Body of pancreas (tissue), 4 donors: ENCODE measurements around the gene TMC3. TPM values are rescaled to one million over a fixed set of nuclear protein-coding genes. Genes with fewer than 3 reads are reported as not detected.

ENCODE experiments used
- ATAC-seq: fragments of 150-250 bp; one replicate; pipeline ENCODE4 v1.9.1; 2016
- DNase-seq, 4 donors: peaks; one replicate each; pipeline ENCODE4 v3.0.0-alpha.2; 2019
- H3K27ac ChIP-seq, 4 donors: fragments of 200-600 bp; sonication (generic); 1 replicate in 3 of 4; 2 replicates in 1 of 4; pipeline versions ENCODE4 v1.5.1 to v1.6.1; 2016 to 2019; ENCODE audit warnings: mild to moderate bottlenecking in 1 of 4, mixed read lengths in 1 of 4, moderate library complexity in 1 of 4
- H3K27me3 ChIP-seq, 2 donors: fragments of 200-600 bp; sonication (generic); one replicate each; pipeline ENCODE4 v1.6.0; 2016; ENCODE audit warnings: mild to moderate bottlenecking in 1 of 2
- H3K36me3 ChIP-seq, 2 donors: fragments of 200-600 bp; sonication (generic); replicated peaks in 1 of 2; 2 replicates each; pipeline ENCODE4 v1.5.1; 2016; ENCODE audit warnings: low read depth in 2 of 2; ENCODE audit not compliant: insufficient read depth in 1 of 2
- H3K4me1 ChIP-seq: fragments of 200-600 bp; sonication (generic); one replicate; pipeline ENCODE4 v1.6.0; 2016
- H3K4me3 ChIP-seq, 2 donors: fragments of 200-600 bp; sonication (generic); 1 replicate in 1 of 2; 2 replicates in 1 of 2; pipeline ENCODE4 v1.5.1; 2016 to 2019
- H3K9me3 ChIP-seq, 3 donors: fragments of 200-600 bp; sonication (generic); 1 replicate in 2 of 3; 2 replicates in 1 of 3; pipeline ENCODE4 v1.5.1; 2016
- POLR2A ChIP-seq, 3 donors: fragments of 450-650 bp; IDR thresholded peaks; one replicate each; pipeline ENCODE4 v1.6.1; 2016; ENCODE audit warnings: antibody characterized with exemption in 3 of 3, mild to moderate bottlenecking in 2 of 3
- WGBS, 2 donors: methylation state at CpG; one replicate each; pipeline ENCODE4 v1.1.5; 2017; 5-methylcytosine and 5-hydroxymethylcytosine counted together
- intact Hi-C: fragments of 100-400 bp; cut with DNase I; formaldehyde crosslinking; loops from one replicate; pipeline ENCODE4 v1.15.1; 2023
- total RNA-seq, 2 donors: library from RNA; depleted of rRNA; stranded (reverse); fragments of >200 nt; gene quantifications; one replicate each; pipeline ENCODE4 v1.1.0, GENCODE V29; 2016
- TF ChIP-seq, protein P1 (sequence below), 7 experiments: fragments of 450-650 bp in 4 of 7; fragments of 200-600 bp in 3 of 7; sonication (generic) in 3 of 7; IDR thresholded peaks; one replicate each; pipeline ENCODE4 v1.5.1; 2016 to 2019; ENCODE audit warnings: antibody characterized with exemption in 7 of 7

The TMC3 gene
- total RNA-seq, 2 donors from 2014 or later: 0.33 TPM; not detected in 1

DNA sequence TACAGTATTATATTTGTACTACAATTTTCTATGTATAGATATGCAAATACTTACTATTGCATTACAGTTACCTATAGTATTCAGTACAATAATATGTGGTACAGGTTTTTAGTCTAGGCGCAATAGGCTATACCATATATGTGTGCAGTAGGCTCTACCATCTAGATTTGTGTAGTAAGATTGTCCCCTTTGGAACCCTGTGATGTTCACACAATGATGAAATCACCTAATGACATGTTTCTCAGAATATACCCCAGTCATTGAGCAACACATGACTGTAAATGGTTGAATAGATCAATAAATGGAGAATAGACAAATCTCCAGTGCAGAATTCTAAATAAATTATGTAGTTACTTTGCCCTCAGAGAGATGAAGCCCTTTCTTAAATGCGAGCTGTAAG is 17.6 kb upstream of the TMC3 start:
- TF ChIP-seq, protein P1, sequence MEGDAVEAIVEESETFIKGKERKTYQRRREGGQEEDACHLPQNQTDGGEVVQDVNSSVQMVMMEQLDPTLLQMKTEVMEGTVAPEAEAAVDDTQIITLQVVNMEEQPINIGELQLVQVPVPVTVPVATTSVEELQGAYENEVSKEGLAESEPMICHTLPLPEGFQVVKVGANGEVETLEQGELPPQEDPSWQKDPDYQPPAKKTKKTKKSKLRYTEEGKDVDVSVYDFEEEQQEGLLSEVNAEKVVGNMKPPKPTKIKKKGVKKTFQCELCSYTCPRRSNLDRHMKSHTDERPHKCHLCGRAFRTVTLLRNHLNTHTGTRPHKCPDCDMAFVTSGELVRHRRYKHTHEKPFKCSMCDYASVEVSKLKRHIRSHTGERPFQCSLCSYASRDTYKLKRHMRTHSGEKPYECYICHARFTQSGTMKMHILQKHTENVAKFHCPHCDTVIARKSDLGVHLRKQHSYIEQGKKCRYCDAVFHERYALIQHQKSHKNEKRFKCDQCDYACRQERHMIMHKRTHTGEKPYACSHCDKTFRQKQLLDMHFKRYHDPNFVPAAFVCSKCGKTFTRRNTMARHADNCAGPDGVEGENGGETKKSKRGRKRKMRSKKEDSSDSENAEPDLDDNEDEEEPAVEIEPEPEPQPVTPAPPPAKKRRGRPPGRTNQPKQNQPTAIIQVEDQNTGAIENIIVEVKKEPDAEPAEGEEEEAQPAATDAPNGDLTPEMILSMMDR (IDR thresholded peaks at IDR 0.05): no peak
- TF ChIP-seq POLR2A (IDR thresholded peaks at IDR 0.05): no peak
- no peaks in the 10 kb centered on the region for H3K27me3 ChIP-seq
- DNase-seq (no peak), ATAC-seq (no peak)
- no peak overlapping the region for H3K27ac ChIP-seq
- whole genome bisulfite sequencing, 2 donors: 100% methylated on average over 2 of the region's 2 CpGs
- H3K4me3 ChIP-seq: no peak overlapping the region
- H3K4me1 ChIP-seq: peaks cover 10% of the 10 kb centered on the region
- intact Hi-C loops: no loop called here
- no peaks in the 10 kb centered on the region for H3K9me3 ChIP-seq
- no peaks in the 10 kb centered on the region for H3K36me3 ChIP-seq

DNA sequence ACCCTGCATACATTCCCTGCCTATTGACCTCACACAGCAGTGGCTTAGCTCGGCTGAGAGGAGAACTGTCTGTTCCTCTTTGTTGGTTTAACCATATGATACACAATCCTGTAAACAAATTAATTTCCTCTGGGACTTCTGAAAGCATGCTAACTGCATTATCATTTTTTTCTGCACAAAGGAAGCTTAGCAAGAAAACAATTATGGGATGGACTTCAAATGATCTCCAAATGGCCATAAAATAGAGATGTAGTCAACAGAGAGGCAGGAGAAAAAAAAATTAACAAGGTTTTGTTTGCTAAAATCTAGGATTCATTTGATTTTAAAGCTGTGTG is 14.4 kb upstream of the TMC3 start:
- TF ChIP-seq, protein P1 (IDR thresholded peaks at IDR 0.05): no peak
- no peak for TF ChIP-seq POLR2A (IDR thresholded peaks at IDR 0.05)
- 55 to 67% methylated on average over 1 of the region's 1 CpG for WGBS, 2 donors
- intact Hi-C loops: loop anchor here (10.0 kb wide), 1 partner anchor 284 kb away; no protein-coding TSS in a partner anchor
- Histone ChIP-seq H3K4me3 (no peak overlapping the region), H3K27ac (no peak overlapping the region), H3K4me1 (peaks cover 13% of the 10 kb centered on the region), H3K36me3 (no peaks in the 10 kb centered on the region), H3K27me3 (no peaks in the 10 kb centered on the region), H3K9me3 (no peaks in the 10 kb centered on the region)
- no peak for DNase-seq
- ATAC-seq: no peak

DNA sequence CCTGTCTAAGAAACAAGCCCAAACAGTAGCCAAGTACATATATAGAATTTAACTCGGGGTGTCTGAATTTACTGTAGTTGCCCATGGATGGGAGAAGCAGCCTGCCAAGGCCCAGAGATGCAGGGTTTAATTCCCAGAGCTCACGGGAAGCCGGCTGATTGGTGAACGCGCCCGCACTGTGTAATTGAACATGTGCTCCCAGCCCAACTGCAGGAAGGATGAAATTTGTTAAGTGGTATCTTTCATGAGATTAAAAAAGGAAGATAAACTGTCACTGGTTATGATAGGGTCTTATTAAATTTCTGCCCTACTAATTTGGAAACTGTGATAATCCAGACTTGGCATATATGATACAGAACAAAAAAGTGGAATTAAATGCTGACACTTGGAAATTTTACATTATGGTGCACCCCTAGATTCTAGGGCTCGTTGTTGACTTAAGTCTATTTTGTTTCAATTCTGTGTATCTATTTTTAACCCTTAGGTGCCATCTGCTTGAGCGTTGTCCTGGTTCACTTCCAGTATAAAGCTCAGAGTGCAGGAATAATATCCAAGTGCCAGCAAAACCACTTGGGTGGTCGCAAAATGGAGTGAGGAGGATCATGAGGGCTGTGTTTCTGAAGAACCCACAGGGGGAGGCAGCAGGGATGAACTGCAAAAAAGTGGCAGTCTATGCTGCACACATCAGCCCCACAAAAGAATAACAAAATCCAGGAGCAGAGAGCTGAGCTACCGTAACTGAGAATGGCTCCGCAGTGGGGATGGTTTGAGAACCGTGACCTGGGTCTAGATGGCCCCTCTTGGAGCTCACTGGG is 13.8 kb upstream of the TMC3 start:
- ATAC-seq (no peak), DNase-seq (no peak)
- Histone ChIP-seq H3K9me3 (no peaks in the 10 kb centered on the region), H3K4me1 (peaks cover 13% of the 10 kb centered on the region), H3K4me3 (no peak overlapping the region), H3K27me3 (no peaks in the 10 kb centered on the region), H3K27ac (no peak overlapping the region), H3K36me3 (no peaks in the 10 kb centered on the region)
- TF ChIP-seq POLR2A (IDR thresholded peaks at IDR 0.05): no peak
- TF ChIP-seq, protein P1 (IDR thresholded peaks at IDR 0.05): no peak
- 90 to 92% methylated on average over 12 of the region's 12 CpGs for WGBS, 2 donors
- intact Hi-C loops: loop anchor here (10.0 kb wide), 1 partner anchor 283 kb away; no protein-coding TSS in a partner anchor

DNA sequence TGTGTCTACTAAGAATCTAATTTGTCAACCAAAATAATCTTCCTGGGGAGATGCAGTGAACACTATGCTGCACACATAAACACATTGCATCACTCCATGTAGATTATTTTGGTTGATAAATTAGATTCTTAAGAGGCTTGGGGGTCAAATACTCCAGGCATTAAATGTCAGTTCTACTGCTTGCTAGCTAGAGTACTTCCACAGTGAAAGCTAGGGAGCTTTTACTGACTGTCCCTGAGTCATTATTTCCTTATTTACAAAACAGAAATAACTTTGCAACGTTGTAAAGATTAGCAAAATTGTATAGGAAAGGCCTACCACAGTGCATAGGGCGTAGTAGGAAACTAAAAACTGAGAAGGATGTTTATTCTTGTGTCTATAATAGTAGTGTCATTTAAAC is 12.9 kb upstream of the TMC3 start:
- DNase-seq (no peak), ATAC-seq (no peak)
- Histone ChIP-seq H3K4me1 (peaks cover 13% of the 10 kb centered on the region), H3K36me3 (no peaks in the 10 kb centered on the region), H3K4me3 (no peak overlapping the region), H3K27me3 (no peaks in the 10 kb centered on the region), H3K9me3 (no peaks in the 10 kb centered on the region), H3K27ac (no peak overlapping the region)
- intact Hi-C loops: loop anchor here (10.0 kb wide), 1 partner anchor 282 kb away; no protein-coding TSS in a partner anchor
- WGBS, 2 donors: 42 to 53% methylated on average over 2 of the region's 2 CpGs
- TF ChIP-seq, protein P1 (IDR thresholded peaks at IDR 0.05): no peak
- no peak for TF ChIP-seq POLR2A (IDR thresholded peaks at IDR 0.05)

DNA sequence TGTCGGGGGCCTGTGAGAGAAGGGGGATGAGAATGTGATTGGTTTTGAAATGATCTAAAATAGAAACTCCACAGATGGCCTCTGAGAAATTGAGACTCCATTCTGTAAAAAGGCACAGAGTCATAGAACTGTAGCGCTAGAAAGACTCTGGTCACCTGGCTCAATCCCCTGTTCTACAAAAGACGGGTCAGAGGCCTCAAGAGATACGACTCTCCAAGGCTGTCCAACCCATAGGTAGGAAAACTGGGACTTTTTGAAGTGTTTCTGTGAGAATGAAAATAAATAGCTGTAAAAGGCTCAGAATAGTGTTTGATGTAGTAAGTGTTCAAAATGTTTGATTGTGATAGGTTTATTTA is 11.7 kb upstream of the TMC3 start:
- Histone ChIP-seq H3K27ac (no peak overlapping the region), H3K27me3 (no peaks in the 10 kb centered on the region), H3K9me3 (no peaks in the 10 kb centered on the region), H3K36me3 (no peaks in the 10 kb centered on the region), H3K4me1 (peaks cover 13% of the 10 kb centered on the region), H3K4me3 (no peak overlapping the region)
- DNase-seq: no peak
- TF ChIP-seq, protein P1 (IDR thresholded peaks at IDR 0.05): no peak
- TF ChIP-seq POLR2A (IDR thresholded peaks at IDR 0.05): no peak
- ATAC-seq: no peak
- 46 to 56% methylated on average over 4 of the region's 4 CpGs for WGBS, 2 donors
- intact Hi-C loops: loop anchor here (10.0 kb wide), 1 partner anchor 281 kb away; no protein-coding TSS in a partner anchor
